Measurements from ENCODE around the gene SP1.
A peak's percentile ranks its signal among the peaks of the same experiment; 100 is the strongest.
"Not testable (repeated sequence)": the region's sequence is repeated elsewhere in the genome, so short reads cannot be mapped to it uniquely, and the experiment has no call there.

SP1 gene

GRCh38 chr12:53441040-53441833, 61.3 kb downstream of the SP1 start, which contains the start of gene PRR13:
PRR13 (plus strand) TSS chr12:53441734; CDS start chr12:53442715, 981 bp downstream.
- Histone ChIP-seq H3K4me1 (ENCODE audit: control insufficient read depth, insufficient read depth, low read length) (peaks cover 18% of the 10 kb centered on the region), H3K4me3 (ENCODE audit: low read length) (peak within 1 kb of the TSS; percentile 89), H3K9me3 (ENCODE audit: control insufficient read depth, low read length) (no peaks in the 10 kb centered on the region), H3K27me3 (ENCODE audit: control insufficient read depth, insufficient read depth, low read length) (no peaks in the 10 kb centered on the region), H3K36me3 (ENCODE audit: control insufficient read depth, insufficient read depth, low read length) (peaks cover 5% of the 10 kb centered on the region), H3K9ac (ENCODE audit: low read length) (peak within 1 kb of the TSS; percentile 97)

DNA sequence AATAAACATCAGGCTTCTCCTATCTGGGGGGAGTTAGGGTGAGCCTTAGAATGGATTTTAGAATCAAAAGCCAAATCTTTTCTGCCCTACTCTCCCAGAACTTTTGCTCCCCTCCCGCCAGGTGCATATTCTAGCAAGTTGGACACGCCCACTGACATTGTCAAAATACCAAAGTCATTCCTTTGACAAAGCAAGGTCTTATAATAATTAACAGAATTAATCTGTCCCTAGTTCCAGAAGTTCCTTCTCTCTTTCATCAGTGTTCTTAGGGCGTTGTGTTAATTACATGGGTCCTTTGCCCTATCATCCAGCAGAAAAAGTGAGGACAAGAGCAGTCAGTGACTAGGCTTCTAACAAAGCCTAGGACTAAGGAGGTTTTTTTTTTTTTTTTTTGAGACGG, 64.0 kb downstream of the SP1 start:
- no peaks in the 10 kb centered on the region for H3K27me3 ChIP-seq (ENCODE audit: control insufficient read depth, insufficient read depth, low read length)
- no peak overlapping the region for H3K9ac ChIP-seq (ENCODE audit: low read length)
- peaks cover 18% of the 10 kb centered on the region for H3K4me1 ChIP-seq (ENCODE audit: control insufficient read depth, insufficient read depth, low read length)
- no peak overlapping the region for H3K4me3 ChIP-seq (ENCODE audit: low read length)
- H3K36me3 ChIP-seq (ENCODE audit: control insufficient read depth, insufficient read depth, low read length) = peaks cover 5% of the 10 kb centered on the region
- no peaks in the 10 kb centered on the region for H3K9me3 ChIP-seq (ENCODE audit: control insufficient read depth, low read length)

GRCh38 chr12:53444593-53445325, 64.8 kb downstream of the SP1 start:
- Histone ChIP-seq H3K9ac (ENCODE audit: low read length) (peak overlapping the region; percentile 7), H3K4me1 (ENCODE audit: control insufficient read depth, insufficient read depth, low read length) (peaks cover 18% of the 10 kb centered on the region)
- not testable (repeated sequence) for H3K4me3 ChIP-seq (ENCODE audit: low read length); H3K9me3 ChIP-seq (ENCODE audit: control insufficient read depth, low read length); H3K36me3 ChIP-seq (ENCODE audit: control insufficient read depth, insufficient read depth, low read length); H3K27me3 ChIP-seq (ENCODE audit: control insufficient read depth, insufficient read depth, low read length)

DNA sequence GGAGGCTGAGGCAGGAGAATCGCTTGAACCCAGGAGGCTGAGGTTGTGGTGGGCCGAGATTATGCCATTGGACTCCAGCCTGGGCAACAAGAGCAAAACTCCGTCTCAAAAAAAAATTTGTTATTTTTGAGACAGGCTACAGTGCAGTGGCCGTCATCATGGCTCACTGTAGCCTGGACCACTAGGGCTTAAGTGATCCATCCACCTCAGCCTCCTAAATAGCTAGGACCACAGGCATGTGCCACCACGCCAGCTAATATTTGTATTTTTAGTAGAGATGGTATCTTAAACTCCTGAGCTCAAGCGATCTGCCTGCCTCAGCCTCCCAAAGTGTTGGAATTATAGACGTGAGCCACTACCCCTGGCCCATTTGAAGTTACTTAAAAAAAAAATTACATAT, 71.0 kb downstream of the SP1 start:
- H3K4me1 ChIP-seq (ENCODE audit: control insufficient read depth, insufficient read depth, low read length) = peaks cover 5% of the 10 kb centered on the region
- no peaks in the 10 kb centered on the region for H3K27me3 ChIP-seq (ENCODE audit: control insufficient read depth, insufficient read depth, low read length)
- H3K9ac ChIP-seq (ENCODE audit: low read length) = no peak overlapping the region
- no peaks in the 10 kb centered on the region for H3K9me3 ChIP-seq (ENCODE audit: control insufficient read depth, low read length)
- no peaks in the 10 kb centered on the region for H3K36me3 ChIP-seq (ENCODE audit: control insufficient read depth, insufficient read depth, low read length)
- no peak overlapping the region for H3K4me3 ChIP-seq (ENCODE audit: low read length)

GRCh38 chr12:53451661-53452158, 71.7 kb downstream of the SP1 start, which contains the start of gene PCBP2:
PCBP2 (plus strand) TSS chr12:53452102; CDS start chr12:53454801, 2,699 bp downstream.
- Histone ChIP-seq H3K4me3 (ENCODE audit: low read length) (peak within 1 kb of the TSS; percentile 61), H3K9ac (ENCODE audit: low read length) (peak within 1 kb of the TSS; percentile 92), H3K27me3 (ENCODE audit: control insufficient read depth, insufficient read depth, low read length) (no peaks in the 10 kb centered on the region), H3K4me1 (ENCODE audit: control insufficient read depth, insufficient read depth, low read length) (peaks cover 5% of the 10 kb centered on the region), H3K9me3 (ENCODE audit: control insufficient read depth, low read length) (no peaks in the 10 kb centered on the region), H3K36me3 (ENCODE audit: control insufficient read depth, insufficient read depth, low read length) (no peaks in the 10 kb centered on the region)

DNA sequence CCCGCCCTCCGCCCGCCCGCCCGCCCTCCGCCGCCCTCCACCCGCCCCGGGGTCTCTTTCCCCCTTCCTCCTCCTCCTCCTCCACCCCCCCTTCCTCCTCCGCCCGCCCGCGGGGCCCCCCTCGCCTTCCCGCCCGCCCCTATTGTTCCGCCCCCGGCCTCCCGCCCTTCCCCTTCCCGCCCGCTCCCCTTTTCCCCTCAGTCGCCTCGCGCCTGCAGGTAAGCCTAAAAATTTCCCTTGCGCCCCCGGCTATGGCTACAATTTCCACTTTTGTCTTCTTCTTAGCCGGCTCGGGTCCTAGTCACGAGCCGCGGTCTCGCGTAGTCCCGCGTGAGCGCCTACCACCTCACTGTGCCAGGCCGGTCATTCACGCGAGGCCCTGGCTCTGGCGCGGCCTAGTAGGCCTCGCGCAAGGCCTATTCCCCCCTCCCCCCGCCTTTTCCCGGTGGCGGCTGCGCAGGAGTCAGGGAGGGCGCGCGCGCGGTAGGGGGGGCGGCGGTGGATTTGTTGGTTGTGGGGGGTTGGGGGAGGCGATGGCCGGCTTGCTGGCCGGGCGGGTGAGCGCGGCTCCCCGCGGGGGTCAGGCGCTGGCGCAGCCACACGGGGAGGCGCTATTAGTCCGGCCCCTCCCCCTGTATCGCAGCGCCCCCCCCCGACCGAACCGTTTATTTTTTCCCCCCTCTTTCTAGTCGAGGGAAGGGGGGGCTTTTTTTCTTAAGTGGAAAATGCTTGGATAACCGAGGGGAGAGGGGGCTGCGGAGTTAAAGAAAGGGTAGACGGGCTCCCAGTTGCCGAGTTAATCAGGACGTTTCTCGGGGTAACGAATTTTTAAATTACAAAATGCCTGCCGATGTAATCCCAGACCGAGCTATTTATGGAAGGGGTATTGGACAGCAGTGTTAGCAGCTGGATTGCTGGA, 72.4 kb downstream of the SP1 start:
- Histone ChIP-seq H3K4me1 (ENCODE audit: control insufficient read depth, insufficient read depth, low read length) (peaks cover 5% of the 10 kb centered on the region), H3K9me3 (ENCODE audit: control insufficient read depth, low read length) (no peaks in the 10 kb centered on the region), H3K9ac (ENCODE audit: low read length) (peak overlapping the region; percentile 92), H3K27me3 (ENCODE audit: control insufficient read depth, insufficient read depth, low read length) (no peaks in the 10 kb centered on the region), H3K36me3 (ENCODE audit: control insufficient read depth, insufficient read depth, low read length) (no peaks in the 10 kb centered on the region), H3K4me3 (ENCODE audit: low read length) (peak overlapping the region; percentile 61)

GRCh38 chr12:53453953-53454640, 74.1 kb downstream of the SP1 start:
- Histone ChIP-seq H3K9me3 (ENCODE audit: control insufficient read depth, low read length) (no peaks in the 10 kb centered on the region), H3K27me3 (ENCODE audit: control insufficient read depth, insufficient read depth, low read length) (no peaks in the 10 kb centered on the region), H3K4me1 (ENCODE audit: control insufficient read depth, insufficient read depth, low read length) (peaks cover 5% of the 10 kb centered on the region), H3K9ac (ENCODE audit: low read length) (peak overlapping the region; percentile 92), H3K4me3 (ENCODE audit: low read length) (no peak overlapping the region), H3K36me3 (ENCODE audit: control insufficient read depth, insufficient read depth, low read length) (peaks cover 4% of the 10 kb centered on the region)

GRCh38 chr12:53454707-53455106, 74.7 kb downstream of the SP1 start:
- peaks cover 7% of the 10 kb centered on the region for H3K36me3 ChIP-seq (ENCODE audit: control insufficient read depth, insufficient read depth, low read length)
- no peaks in the 10 kb centered on the region for H3K9me3 ChIP-seq (ENCODE audit: control insufficient read depth, low read length)
- H3K4me1 ChIP-seq (ENCODE audit: control insufficient read depth, insufficient read depth, low read length) = peaks cover 5% of the 10 kb centered on the region
- H3K4me3 ChIP-seq (ENCODE audit: low read length) = no peak overlapping the region
- no peak overlapping the region for H3K9ac ChIP-seq (ENCODE audit: low read length)
- no peaks in the 10 kb centered on the region for H3K27me3 ChIP-seq (ENCODE audit: control insufficient read depth, insufficient read depth, low read length)

- Histone ChIP-seq H3K9ac (ENCODE audit: low read length) (no peak overlapping the region), H3K36me3 (ENCODE audit: control insufficient read depth, insufficient read depth, low read length) (peaks cover 26% of the 10 kb centered on the region), H3K27me3 (ENCODE audit: control insufficient read depth, insufficient read depth, low read length) (no peaks in the 10 kb centered on the region), H3K9me3 (ENCODE audit: control insufficient read depth, low read length) (no peaks in the 10 kb centered on the region), H3K4me1 (ENCODE audit: control insufficient read depth, insufficient read depth, low read length) (peaks cover 5% of the 10 kb centered on the region), H3K4me3 (ENCODE audit: low read length) (no peak overlapping the region)
These were observed 76.8 kb downstream of the SP1 start for GRCh38 chr12:53456654-53457366.

GRCh38 chr12:53459097-53459496, 79.1 kb downstream of the SP1 start:
- no peak overlapping the region for H3K9ac ChIP-seq (ENCODE audit: low read length)
- H3K36me3 ChIP-seq (ENCODE audit: control insufficient read depth, insufficient read depth, low read length) = peaks cover 43% of the 10 kb centered on the region
- H3K4me3 ChIP-seq (ENCODE audit: low read length) = no peak overlapping the region
- no peaks in the 10 kb centered on the region for H3K27me3 ChIP-seq (ENCODE audit: control insufficient read depth, insufficient read depth, low read length)
- peaks cover 3% of the 10 kb centered on the region for H3K4me1 ChIP-seq (ENCODE audit: control insufficient read depth, insufficient read depth, low read length)
- H3K9me3 ChIP-seq (ENCODE audit: control insufficient read depth, low read length) = no peaks in the 10 kb centered on the region

DNA sequence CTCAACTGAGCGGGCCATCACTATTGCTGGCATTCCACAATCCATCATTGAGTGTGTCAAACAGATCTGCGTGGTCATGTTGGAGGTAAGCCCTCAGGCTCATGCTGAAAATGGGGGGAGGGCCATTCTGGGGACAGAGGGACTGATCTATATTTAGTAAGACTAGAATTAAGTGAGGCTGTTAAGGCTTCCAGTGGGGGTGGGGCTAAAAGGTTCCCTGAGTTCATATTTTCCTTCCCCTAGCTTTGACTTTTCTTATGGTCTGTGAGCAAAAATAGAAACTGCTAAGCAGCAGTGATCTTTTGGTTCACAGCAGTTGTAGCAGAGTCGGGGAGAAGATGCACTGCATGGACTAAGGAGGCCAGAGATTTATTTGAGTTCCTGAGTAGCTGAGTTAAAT, 81.1 kb downstream of the SP1 start:
- H3K9ac ChIP-seq (ENCODE audit: low read length) = no peak overlapping the region
- no peaks in the 10 kb centered on the region for H3K4me1 ChIP-seq (ENCODE audit: control insufficient read depth, insufficient read depth, low read length)
- H3K4me3 ChIP-seq (ENCODE audit: low read length) = no peak overlapping the region
- H3K9me3 ChIP-seq (ENCODE audit: control insufficient read depth, low read length) = no peaks in the 10 kb centered on the region
- H3K36me3 ChIP-seq (ENCODE audit: control insufficient read depth, insufficient read depth, low read length) = peaks cover 48% of the 10 kb centered on the region
- H3K27me3 ChIP-seq (ENCODE audit: control insufficient read depth, insufficient read depth, low read length) = no peaks in the 10 kb centered on the region
